ENCODE data around the gene GALNT18.
A peak's percentile ranks its signal among the peaks of the same experiment; 100 is the strongest.

GALNT18 gene

DNA sequence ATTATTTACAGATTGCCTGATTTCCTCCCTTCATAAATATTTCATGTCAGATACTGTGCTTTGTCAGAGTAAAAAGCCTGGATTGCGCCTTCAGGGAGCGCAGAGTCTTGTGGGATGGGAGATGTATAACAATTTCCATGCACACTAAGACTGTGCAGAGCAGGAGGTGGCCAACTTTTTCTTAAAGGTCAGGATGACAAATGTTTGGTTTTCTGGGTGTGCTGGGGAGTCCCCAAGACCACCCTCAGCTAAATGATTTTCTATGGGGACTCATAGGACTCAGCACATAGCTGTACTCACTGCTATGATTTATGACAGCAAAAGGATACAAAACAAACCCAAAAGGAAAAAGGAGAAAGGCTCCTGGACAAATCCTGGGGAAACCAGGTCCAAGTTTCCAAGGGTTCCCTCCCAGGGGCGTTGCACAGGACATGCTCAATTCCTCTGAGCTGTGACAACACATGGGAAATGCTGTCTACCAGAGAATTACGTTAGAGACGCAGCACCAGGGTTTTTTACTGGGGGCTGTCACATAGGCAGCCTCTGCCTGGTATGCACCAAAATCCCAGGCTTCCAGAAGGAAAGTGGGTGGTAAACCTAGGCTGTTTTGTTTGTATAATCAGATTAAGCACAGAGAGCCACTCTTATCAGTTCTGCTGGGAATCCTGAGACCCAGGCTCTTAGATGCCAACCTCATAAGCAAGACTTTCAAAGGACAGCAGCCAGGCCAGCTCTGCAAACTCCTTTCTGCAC, 327.8 kb downstream of the GALNT18 start:
- TF ChIP-seq, protein P1, sequence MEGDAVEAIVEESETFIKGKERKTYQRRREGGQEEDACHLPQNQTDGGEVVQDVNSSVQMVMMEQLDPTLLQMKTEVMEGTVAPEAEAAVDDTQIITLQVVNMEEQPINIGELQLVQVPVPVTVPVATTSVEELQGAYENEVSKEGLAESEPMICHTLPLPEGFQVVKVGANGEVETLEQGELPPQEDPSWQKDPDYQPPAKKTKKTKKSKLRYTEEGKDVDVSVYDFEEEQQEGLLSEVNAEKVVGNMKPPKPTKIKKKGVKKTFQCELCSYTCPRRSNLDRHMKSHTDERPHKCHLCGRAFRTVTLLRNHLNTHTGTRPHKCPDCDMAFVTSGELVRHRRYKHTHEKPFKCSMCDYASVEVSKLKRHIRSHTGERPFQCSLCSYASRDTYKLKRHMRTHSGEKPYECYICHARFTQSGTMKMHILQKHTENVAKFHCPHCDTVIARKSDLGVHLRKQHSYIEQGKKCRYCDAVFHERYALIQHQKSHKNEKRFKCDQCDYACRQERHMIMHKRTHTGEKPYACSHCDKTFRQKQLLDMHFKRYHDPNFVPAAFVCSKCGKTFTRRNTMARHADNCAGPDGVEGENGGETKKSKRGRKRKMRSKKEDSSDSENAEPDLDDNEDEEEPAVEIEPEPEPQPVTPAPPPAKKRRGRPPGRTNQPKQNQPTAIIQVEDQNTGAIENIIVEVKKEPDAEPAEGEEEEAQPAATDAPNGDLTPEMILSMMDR (conservative IDR thresholded peaks at IDR 0.05; ENCODE audit: low read depth, low read length), result no peak
- no peak for DNase-seq (ENCODE audit: low read depth)

DNA sequence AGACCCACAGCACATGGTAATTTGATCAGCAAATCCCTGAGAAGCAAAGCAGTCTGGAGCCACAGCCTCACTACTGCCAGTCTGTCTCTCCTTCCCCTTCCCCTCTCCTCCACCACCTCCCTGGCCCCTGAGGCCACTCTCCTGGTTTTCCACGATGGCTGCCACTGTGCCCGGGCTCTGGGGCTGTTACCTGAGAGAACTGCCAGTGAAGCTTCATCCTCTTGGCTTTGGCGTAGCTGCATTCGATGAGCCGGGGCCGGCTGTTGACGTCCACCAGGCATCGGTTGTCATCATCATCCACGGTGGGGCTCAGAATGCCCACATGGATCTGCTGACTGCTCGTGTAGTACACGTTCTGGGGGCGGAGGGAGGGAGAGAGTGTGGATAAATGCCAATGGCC, 329.0 kb downstream of the GALNT18 start:
- no peak for DNase-seq (ENCODE audit: low read depth)
- TF ChIP-seq, protein P1 (conservative IDR thresholded peaks at IDR 0.05; ENCODE audit: low read depth, low read length), result no peak
- H3K4me3 ChIP-seq (ENCODE audit: low read depth, low read length), result no peak overlapping the region

More for the DNA sequence above, 327.8 kb downstream of the GALNT18 start:
- no peak overlapping the region for H3K4me3 ChIP-seq (ENCODE audit: low read depth, low read length)

DNA sequence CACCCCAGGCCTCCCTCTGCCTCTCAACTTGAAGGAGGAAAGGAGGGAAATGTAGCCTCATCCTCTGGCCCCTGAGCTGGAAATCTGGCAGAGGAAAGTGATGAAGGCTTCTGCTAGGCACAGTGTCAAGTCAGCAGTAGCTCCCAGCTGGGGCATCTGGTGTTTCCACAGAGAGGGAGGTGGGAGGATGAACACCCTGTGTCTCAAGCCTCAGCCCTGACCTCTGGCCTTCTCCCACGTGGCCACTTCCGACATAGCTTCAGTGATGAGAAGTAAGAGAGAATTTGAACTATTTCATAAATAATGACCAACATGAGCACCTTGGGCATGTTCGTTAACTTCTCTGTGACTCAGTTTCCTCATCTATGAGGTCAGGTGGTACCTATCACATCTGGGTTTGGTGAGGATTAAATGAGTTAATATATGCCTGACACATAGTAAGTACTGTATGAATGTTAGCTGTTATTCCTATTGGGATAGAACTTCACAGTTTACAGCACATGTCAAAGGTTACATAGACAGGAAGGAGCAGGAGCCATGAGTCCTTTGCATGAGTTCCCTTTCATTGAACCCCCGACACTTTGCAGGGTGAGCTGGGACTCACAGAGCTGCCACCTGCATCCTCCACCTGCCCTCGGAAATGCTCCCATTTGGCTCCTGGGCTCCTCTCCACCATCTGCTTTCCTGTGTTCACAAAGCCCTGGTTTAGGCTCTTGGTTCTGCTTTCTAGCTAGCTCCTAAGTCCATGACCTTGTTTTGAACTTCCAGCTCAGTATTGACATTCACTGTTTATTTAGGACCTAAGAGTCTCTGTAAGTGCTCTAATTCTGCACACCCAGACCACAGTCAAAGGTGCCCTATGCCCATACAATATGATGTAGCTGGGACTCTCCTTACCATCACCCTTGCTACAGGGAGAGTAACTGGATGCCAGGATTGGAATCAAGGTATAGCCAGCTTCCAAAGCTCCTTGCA, 330.5 kb downstream of the GALNT18 start:
- H3K4me3 ChIP-seq (ENCODE audit: low read depth, low read length), result no peak overlapping the region
- peak; percentile 21 for DNase-seq (ENCODE audit: low read depth)
- TF ChIP-seq, protein P1 (conservative IDR thresholded peaks at IDR 0.05; ENCODE audit: low read depth, low read length), result no peak

DNA sequence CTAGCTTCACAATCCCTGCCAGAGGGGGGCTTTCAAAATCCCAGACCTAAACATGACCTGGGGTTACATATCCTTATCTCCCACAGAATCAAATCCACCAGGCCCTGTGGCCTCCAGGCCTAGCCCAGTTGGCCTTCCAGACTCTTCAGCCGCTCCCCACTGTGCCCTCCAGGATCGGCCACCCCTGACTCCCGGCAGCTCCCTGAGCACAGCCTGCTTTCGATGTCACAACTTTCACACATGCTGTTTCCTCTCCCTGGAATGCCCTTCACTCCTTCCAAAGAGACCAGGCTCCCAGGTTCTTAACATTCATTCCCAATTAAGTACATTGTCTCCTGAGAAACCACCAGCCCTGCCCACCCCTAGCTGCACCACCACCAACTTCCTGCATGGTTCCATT, 331.5 kb downstream of the GALNT18 start:
- TF ChIP-seq, protein P1 (conservative IDR thresholded peaks at IDR 0.05; ENCODE audit: low read depth, low read length), result no peak
- DNase-seq (ENCODE audit: low read depth), result no peak
- no peak overlapping the region for H3K4me3 ChIP-seq (ENCODE audit: low read depth, low read length)

DNA sequence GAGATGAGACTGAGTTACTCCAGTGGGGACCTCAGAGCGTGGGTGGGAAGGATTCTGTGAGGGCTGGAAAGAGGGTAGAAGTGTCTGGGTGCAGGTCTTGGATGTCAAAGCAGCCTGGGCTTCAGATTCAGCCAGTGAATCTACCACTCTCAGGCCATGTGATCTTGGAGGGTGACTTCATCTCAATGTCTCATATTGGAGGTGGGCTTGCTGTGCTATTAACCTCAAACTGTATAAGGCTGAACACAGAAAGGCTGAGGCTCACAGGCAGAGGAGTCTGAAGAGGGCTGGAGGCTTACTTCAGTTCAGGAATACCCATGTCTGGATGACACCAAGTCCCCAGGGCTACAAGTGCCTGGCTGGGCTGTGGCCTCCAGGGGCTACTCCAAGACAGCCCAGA, 332.1 kb downstream of the GALNT18 start:
- H3K4me3 ChIP-seq (ENCODE audit: low read depth, low read length), result no peak overlapping the region
- DNase-seq (ENCODE audit: low read depth), result no peak
- TF ChIP-seq, protein P1 (conservative IDR thresholded peaks at IDR 0.05; ENCODE audit: low read depth, low read length), result no peak

DNA sequence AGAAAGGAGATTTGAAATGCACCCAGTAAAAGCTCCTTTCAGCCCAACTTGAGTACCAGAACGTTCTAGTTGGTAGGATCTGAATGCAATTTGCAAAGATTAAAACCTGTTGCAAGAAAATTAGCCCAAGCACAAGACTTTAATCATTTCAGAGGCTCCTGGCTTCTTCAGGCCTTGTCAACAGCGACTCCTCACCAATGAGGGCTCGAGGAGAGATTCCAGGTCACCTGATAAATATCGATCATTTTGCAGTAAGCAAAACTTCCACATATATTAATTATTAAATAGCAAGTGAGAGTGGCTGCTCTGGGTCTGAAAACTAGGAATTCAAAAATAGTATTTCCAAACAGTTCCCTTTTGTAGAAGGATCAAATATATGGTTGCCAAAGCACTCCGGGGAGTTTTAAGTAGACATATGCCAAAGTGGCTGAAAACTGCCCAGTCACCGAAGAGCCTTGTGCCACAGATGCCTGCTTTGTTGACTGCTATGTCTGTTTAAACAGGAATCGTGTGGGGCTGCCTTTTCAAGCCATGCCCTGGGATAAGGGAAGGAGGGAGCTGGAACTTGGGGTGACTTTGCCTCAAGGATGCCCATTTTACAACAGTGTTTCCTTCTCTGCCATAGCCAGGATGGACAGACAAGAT, 332.7 kb downstream of the GALNT18 start:
- no peak for DNase-seq (ENCODE audit: low read depth)

More for the DNA sequence above, 332.7 kb downstream of the GALNT18 start:
- H3K4me3 ChIP-seq (ENCODE audit: low read depth, low read length), result no peak overlapping the region
- TF ChIP-seq, protein P1 (conservative IDR thresholded peaks at IDR 0.05; ENCODE audit: low read depth, low read length), result no peak
